ENCODE results near the gene NIPAL4. TPM values are rescaled to one million over a fixed set of nuclear protein-coding genes. Genes with fewer than 3 reads are reported as not detected.

The NIPAL4 gene
- total and polyA plus RNA-seq, 2 donors (not counting 3 experiments of a cell fraction or from before 2014, with no cell fraction given), result not detected

- intact Hi-C loops (cut with micrococcal nuclease) (no loop called here), dilution Hi-C loops (cut with MboI; ENCODE audit: extremely low pct_ligation_motif_present, low sequenced_read_pairs) (loop anchor here (25.0 kb wide), 1 partner anchor 147 kb away; a partner anchor contains a TSS)
- Histone ChIP-seq H3K4me2 (ENCODE audit: insufficient read depth, low read length) (no peak overlapping the region), H4K20me1 (replicated peaks; ENCODE audit: control insufficient read depth, extremely low read depth, insufficient read depth, low read length) (no peaks in the 10 kb centered on the region), H3K27me3 (ENCODE audit: control insufficient read depth in 2 of 2, insufficient read depth in 2 of 2, low read length in 2 of 2) (peaks cover 0 to 2% of the 10 kb centered on the region in 2 experiments), H3K9ac (replicated peaks; ENCODE audit: extremely low read depth, insufficient read depth, low read length) (no peak overlapping the region), H3K79me2 (ENCODE audit: control insufficient read depth, insufficient read depth, low read length) (no peaks in the 10 kb centered on the region), H3K27ac (ENCODE audit: insufficient read depth, low read depth, low read length) (no peak overlapping the region), H3K4me1 (ENCODE audit: control insufficient read depth, extremely low read depth, insufficient read depth, low read length) (no peaks in the 10 kb centered on the region), H3K9me3 (replicated peaks; ENCODE audit: control insufficient read depth, insufficient read depth, low read length) (no peaks in the 10 kb centered on the region), H3K36me3 (ENCODE audit: control insufficient read depth in 2 of 2, extremely low read depth in 1 of 2, insufficient read depth in 2 of 2, low read length in 2 of 2) (no peaks in the 10 kb centered on the region), H3K4me3 (replicated peaks in 1 of 3; ENCODE audit: insufficient read depth in 1 of 3, low read depth in 1 of 3, low read length in 3 of 3) (no peak overlapping the region), H3K9me1 (replicated peaks; ENCODE audit: control insufficient read depth, extremely low read depth, insufficient read depth, low read length) (no peaks in the 10 kb centered on the region), H2AFZ (ENCODE audit: low read depth, low read length) (no peak overlapping the region)
- no TSS peak for BruUV-seq (replicated peaks)
- DNase-seq (ENCODE audit: low read depth, low spot score), result no peak
- no peak for TF ChIP-seq POLR2A (IDR thresholded peaks at IDR 0.05; ENCODE audit: low read depth, low read length)
- TF ChIP-seq FOS (IDR thresholded peaks at IDR 0.05; ENCODE audit: borderline replicate concordance, insufficient read depth, low read length), result no peak
- no peak for TF ChIP-seq JUN (IDR thresholded peaks at IDR 0.05; ENCODE audit: borderline replicate concordance, insufficient read depth, insufficient read length, low read depth)
- no peak for TF ChIP-seq MAX (IDR thresholded peaks at IDR 0.05; ENCODE audit: insufficient read depth, insufficient read length)
- no peak for TF ChIP-seq GATA2 (IDR thresholded peaks at IDR 0.05; ENCODE audit: insufficient read depth, insufficient read length, low read depth, low read length)
- TF ChIP-seq EZH2 (IDR thresholded peaks at IDR 0.05; ENCODE audit: borderline replicate concordance, low read depth, low read length, severe bottlenecking), result no peak
- TF ChIP-seq CTCF (IDR thresholded peaks at IDR 0.05; ENCODE audit: extremely low read depth in 1 of 2, insufficient read depth in 1 of 2, low read depth in 1 of 2, low read length in 2 of 2), result no peak
- no peak for TF ChIP-seq MYC (IDR thresholded peaks at IDR 0.05; ENCODE audit: low read depth, low read length)
- TF ChIP-seq POLR2AphosphoS5 (IDR thresholded peaks at IDR 0.05; ENCODE audit: insufficient read depth, low read depth, low read length), result no peak
- ChIA-PET CTCF (interaction anchor here (0.9 to 2.5 kb wide), 7 partner anchors 8 to 258 kb away, joined by 3 to 12 read pairs (median 5); partner anchors contain the start of gene LSM11), POLR2A (no interaction called here)
- no peak for FAIRE-seq
Measured at GRCh38 chr5:157484768-157485167, 24.8 kb downstream of the NIPAL4 start.

All from endothelial cell of umbilical vein (primary cell).